Keratinocyte (primary cell): Measurements from ENCODE around the gene TIPIN. TPM values are rescaled to one million over a fixed set of nuclear protein-coding genes. Genes with fewer than 3 reads are reported as not detected.
"Not testable (repeated sequence)": the region's sequence is repeated elsewhere in the genome, so short reads cannot be mapped to it uniquely, and the experiment has no call there.

Source experiments
- DNase-seq: peaks from one replicate; pipeline ENCODE4 v3.0.0-alpha.2; 2011; ENCODE audit warnings: low read depth, missing footprints, low spot score
- FAIRE-seq: peaks from 2 replicates; lab custom pipeline; 2011; peaks lifted over from hg19 to GRCh38; lab: Jason Lieb, UNC
- H2AFZ ChIP-seq: 2 replicates; pipeline ENCODE4 v1.6.0; 2012; ENCODE audit warnings: low read length, control low read depth, inconsistent platforms; ENCODE audit not compliant: control insufficient read depth
- H3K27ac ChIP-seq: 2 replicates; pipeline ENCODE4 v1.5.1; 2011; ENCODE audit warnings: low read length; ENCODE audit not compliant: control insufficient read depth, insufficient read depth
- H3K27me3 ChIP-seq: 3 replicates; pipeline ENCODE4 v1.6.0; 2011; ENCODE audit warnings: low read length; ENCODE audit not compliant: control insufficient read depth, insufficient read depth; ENCODE audit errors: extremely low read depth
- H3K36me3 ChIP-seq, 2 experiments: 2 replicates in 1 of 2; 3 replicates in 1 of 2; pipeline ENCODE4 v1.5.1; 2011; ENCODE audit warnings: low read length in 2 of 2, mild to moderate bottlenecking in 1 of 2; ENCODE audit not compliant: control insufficient read depth in 2 of 2, insufficient read depth in 2 of 2; ENCODE audit errors: extremely low read depth in 1 of 2
- H3K4me1 ChIP-seq: 3 replicates; pipeline ENCODE4 v1.5.1; 2011; ENCODE audit warnings: low read length; ENCODE audit not compliant: control insufficient read depth, insufficient read depth; ENCODE audit errors: extremely low read depth
- H3K4me2 ChIP-seq: 3 replicates; pipeline ENCODE4 v1.6.0; 2011; ENCODE audit warnings: low read depth, low read length; ENCODE audit not compliant: control insufficient read depth, insufficient read depth; ENCODE audit errors: extremely low read depth
- H3K4me3 ChIP-seq, 3 experiments: fragments of 200-600 bp in 1 of 3; sonication (generic) in 1 of 3; 2 replicates in 2 of 3; 3 replicates in 1 of 3; pipeline ENCODE4 v1.5.1; 2011 to 2016; ENCODE audit warnings: low read length in 3 of 3, mild to moderate bottlenecking in 3 of 3, control low read depth in 2 of 3, inconsistent platforms in 1 of 3, low read depth in 1 of 3, mixed read lengths in 1 of 3, mixed run types in 1 of 3, moderate library complexity in 1 of 3; ENCODE audit not compliant: control insufficient read depth in 2 of 3, insufficient read depth in 2 of 3; ENCODE audit errors: extremely low read depth in 1 of 3
- H3K79me2 ChIP-seq: 2 replicates; pipeline ENCODE4 v1.6.0; 2012; ENCODE audit warnings: low read length; ENCODE audit not compliant: control insufficient read depth, insufficient read depth
- H3K9ac ChIP-seq: 3 replicates; pipeline ENCODE4 v1.6.0; 2011; ENCODE audit warnings: low read length; ENCODE audit not compliant: control insufficient read depth, insufficient read depth; ENCODE audit errors: extremely low read depth
- H3K9me1 ChIP-seq: 3 replicates; pipeline ENCODE4 v1.6.0; 2011; ENCODE audit warnings: low read length; ENCODE audit not compliant: control insufficient read depth, insufficient read depth; ENCODE audit errors: extremely low read depth
- H3K9me3 ChIP-seq: 2 replicates; pipeline ENCODE4 v1.5.1; 2012; ENCODE audit warnings: low read depth, low read length; ENCODE audit not compliant: control insufficient read depth
- H4K20me1 ChIP-seq: 3 replicates; pipeline ENCODE4 v1.6.0; 2011; ENCODE audit warnings: low read length; ENCODE audit not compliant: control insufficient read depth, insufficient read depth; ENCODE audit errors: extremely low read depth
- EZH2 ChIP-seq: IDR thresholded peaks from one replicate; pipeline ENCODE4 v1.6.1; 2012; ENCODE audit warnings: inconsistent platforms, mild to moderate bottlenecking, low read length, moderate library complexity
- dilution Hi-C: fragments of 300-500 bp; cut with MboI; formaldehyde crosslinking; loops from one replicate; pipeline ENCODE4 v1.7.0; 2020; ENCODE audit warnings: low sequenced_read_pairs; ENCODE audit not compliant: extremely low pct_ligation_motif_present
- polyA plus RNA-seq, 5 experiments: library from polyadenylated mRNA; depleted of rRNA in 3 of 5; stranded (reverse) in 3 of 5; stranded (forward) in 1 of 5; unstranded in 1 of 5; fragments of >200 nt; gene quantifications; 1 replicate in 1 of 5; 2 replicates in 3 of 5; 3 replicates in 1 of 5; pipeline versions ENCODE4 v1.2.1 to v1.2.3, GENCODE V29; 2011 to 2012; ENCODE audit warnings: missing spikeins in 2 of 5, low read depth in 1 of 5, low replicate concordance in 1 of 5
- TF ChIP-seq, protein P1 (sequence below), 3 experiments: IDR thresholded peaks in 1 of 3; conservative IDR thresholded peaks in 1 of 3; optimal IDR thresholded peaks in 1 of 3; 2 replicates in 2 of 3; 3 replicates in 1 of 3; pipeline versions ENCODE3 to v1.5.1; 2011; ENCODE audit warnings: low read length in 3 of 3, mild to moderate bottlenecking in 3 of 3, moderate library complexity in 2 of 3, control low read depth in 1 of 3, inconsistent platforms in 1 of 3; ENCODE audit not compliant: insufficient read depth in 2 of 3; ENCODE audit errors: extremely low read depth in 1 of 3

TIPIN gene
- polyA plus RNA-seq, 1 donor (not counting 4 experiments of a cell fraction or from before 2014, with no cell fraction given), result 11.9 TPM

GRCh38 chr15:66394915-66395314, 38.4 kb upstream of the TIPIN start:
- H3K4me2 ChIP-seq, result no peak overlapping the region
- dilution Hi-C loops, result no loop called here
- H3K9ac ChIP-seq, result no peak overlapping the region
- DNase-seq (no peak), FAIRE-seq (no peak)
- H4K20me1 ChIP-seq, result peaks cover 3% of the 10 kb centered on the region
- H3K9me1 ChIP-seq, result no peaks in the 10 kb centered on the region
- peaks cover 91% of the 10 kb centered on the region for H3K79me2 ChIP-seq
- H3K27me3 ChIP-seq, result no peaks in the 10 kb centered on the region
- no peak overlapping the region for H3K4me3 ChIP-seq
- H2AFZ ChIP-seq, result no peak overlapping the region
- no peaks in the 10 kb centered on the region for H3K9me3 ChIP-seq
- peaks cover 4 to 7% of the 10 kb centered on the region in 2 experiments for H3K36me3 ChIP-seq
- no peak overlapping the region for H3K27ac ChIP-seq
- H3K4me1 ChIP-seq, result peaks cover 22% of the 10 kb centered on the region
- TF ChIP-seq, protein P1, sequence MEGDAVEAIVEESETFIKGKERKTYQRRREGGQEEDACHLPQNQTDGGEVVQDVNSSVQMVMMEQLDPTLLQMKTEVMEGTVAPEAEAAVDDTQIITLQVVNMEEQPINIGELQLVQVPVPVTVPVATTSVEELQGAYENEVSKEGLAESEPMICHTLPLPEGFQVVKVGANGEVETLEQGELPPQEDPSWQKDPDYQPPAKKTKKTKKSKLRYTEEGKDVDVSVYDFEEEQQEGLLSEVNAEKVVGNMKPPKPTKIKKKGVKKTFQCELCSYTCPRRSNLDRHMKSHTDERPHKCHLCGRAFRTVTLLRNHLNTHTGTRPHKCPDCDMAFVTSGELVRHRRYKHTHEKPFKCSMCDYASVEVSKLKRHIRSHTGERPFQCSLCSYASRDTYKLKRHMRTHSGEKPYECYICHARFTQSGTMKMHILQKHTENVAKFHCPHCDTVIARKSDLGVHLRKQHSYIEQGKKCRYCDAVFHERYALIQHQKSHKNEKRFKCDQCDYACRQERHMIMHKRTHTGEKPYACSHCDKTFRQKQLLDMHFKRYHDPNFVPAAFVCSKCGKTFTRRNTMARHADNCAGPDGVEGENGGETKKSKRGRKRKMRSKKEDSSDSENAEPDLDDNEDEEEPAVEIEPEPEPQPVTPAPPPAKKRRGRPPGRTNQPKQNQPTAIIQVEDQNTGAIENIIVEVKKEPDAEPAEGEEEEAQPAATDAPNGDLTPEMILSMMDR (optimal IDR thresholded peaks at IDR 0.05 in 1 of 3, IDR thresholded peaks at IDR 0.05 in 1 of 3, conservative IDR thresholded peaks at IDR 0.05 in 1 of 3; ENCODE audit: extremely low read depth in 1 of 3, insufficient read depth in 2 of 3, low read length in 3 of 3), result no peak
- TF ChIP-seq EZH2, result no peak

- Histone ChIP-seq H3K79me2 (peaks cover 91% of the 10 kb centered on the region), H3K4me3 (no peak overlapping the region), H3K27me3 (no peaks in the 10 kb centered on the region), H3K36me3 (peaks cover 4 to 7% of the 10 kb centered on the region in 2 experiments), H3K9ac (no peak overlapping the region), H4K20me1 (peaks cover 3% of the 10 kb centered on the region), H3K4me1 (peaks cover 24% of the 10 kb centered on the region), H3K9me3 (no peaks in the 10 kb centered on the region), H3K9me1 (no peaks in the 10 kb centered on the region), H3K27ac (no peak overlapping the region), H3K4me2 (no peak overlapping the region), H2AFZ (no peak overlapping the region)
- no peak for TF ChIP-seq EZH2
- TF ChIP-seq, protein P1 (optimal IDR thresholded peaks at IDR 0.05 in 1 of 3, IDR thresholded peaks at IDR 0.05 in 1 of 3, conservative IDR thresholded peaks at IDR 0.05 in 1 of 3; ENCODE audit: extremely low read depth in 1 of 3, insufficient read depth in 2 of 3, low read length in 3 of 3), result no peak
- FAIRE-seq, result no peak
- dilution Hi-C loops, result no loop called here
- DNase-seq, result no peak
Measured at GRCh38 chr15:66394472-66394871, 38.0 kb upstream of the TIPIN start.

- Histone ChIP-seq H3K79me2 (peaks cover 91% of the 10 kb centered on the region), H3K4me1 (peaks cover 36% of the 10 kb centered on the region)
- DNase-seq, H3K9me1 ChIP-seq, dilution Hi-C loops, H3K9me3 ChIP-seq, H3K27ac ChIP-seq, H4K20me1 ChIP-seq, FAIRE-seq, H2AFZ ChIP-seq, H3K27me3 ChIP-seq, H3K4me2 ChIP-seq, H3K9ac ChIP-seq, H3K4me3 ChIP-seq, H3K36me3 ChIP-seq: not testable (repeated sequence)
Measured at GRCh38 chr15:66393037-66393436, 36.6 kb upstream of the TIPIN start.
